HEK293 (cell line): ENCODE data around the gene EPO.
"Not testable (repeated sequence)": the region's sequence is repeated elsewhere in the genome, so short reads cannot be mapped to it uniquely, and the experiment has no call there.

Source experiments
- CTCF ChIA-PET: fragments of 350-600 bp; formaldehyde crosslinking; extraction: SDS; loops from one replicate; lab custom pipeline; 2021; ENCODE audit warnings: antibody characterized with exemption; lab: Yijun Ruan, JAX
- POLR2A ChIA-PET: fragments of 300-600 bp; formaldehyde crosslinking; extraction: SDS; loops from one replicate; lab custom pipeline; 2020; ENCODE audit warnings: antibody characterized with exemption, inconsistent platforms; lab: Yijun Ruan, JAX
- H3K27ac ChIP-seq: fragments of 200-500 bp; sonication (Bioruptor generic); 2 replicates; pipeline ENCODE4 v1.5.1; 2014; ENCODE audit warnings: low read depth, low read length, control low read depth, inconsistent platforms; ENCODE audit errors: extremely low read depth
- H3K36me3 ChIP-seq, 2 experiments: fragments of 200-500 bp in 1 of 2; sonication (Bioruptor generic) in 1 of 2; 1 replicate in 1 of 2; 2 replicates in 1 of 2; pipeline ENCODE4 v1.5.1; 2014 to 2017; ENCODE audit warnings: inconsistent platforms in 2 of 2, low read length in 2 of 2; ENCODE audit not compliant: control insufficient read depth in 2 of 2, insufficient read depth in 1 of 2
- H3K4me1 ChIP-seq: fragments of 200-500 bp; sonication (Bioruptor generic); 2 replicates; pipeline ENCODE4 v1.5.1; 2014; ENCODE audit warnings: mild to moderate bottlenecking, low read length, inconsistent platforms; ENCODE audit not compliant: control insufficient read depth, insufficient read depth
- H3K4me3 ChIP-seq: 2 replicates; pipeline ENCODE4 v1.5.1; 2011; ENCODE audit warnings: low read depth, mild to moderate bottlenecking, control low read depth, low read length, moderate library complexity
- H3K9me3 ChIP-seq: fragments of 200-500 bp; sonication (Bioruptor generic); 2 replicates; pipeline ENCODE4 v1.5.1; 2014; ENCODE audit warnings: low read depth, low read length, inconsistent platforms; ENCODE audit not compliant: control insufficient read depth, insufficient read depth
- ELK4 ChIP-seq: IDR thresholded peaks from 2 replicates; pipeline ENCODE4 v1.6.1; 2011; ENCODE audit warnings: mild to moderate bottlenecking, low read depth, low read length, borderline replicate concordance
- HOXA7 ChIP-seq: sonication (generic); formaldehyde crosslinking; IDR thresholded peaks from 2 replicates; pipeline ENCODE4 v1.8.1; 2022; ENCODE audit warnings: missing genetic modification reagents, borderline replicate concordance
- INSM2 ChIP-seq: fragments of 450-650 bp; formaldehyde crosslinking; IDR thresholded peaks from 2 replicates; pipeline ENCODE4 v1.5.1; 2016; ENCODE audit warnings: missing biosample characterization, missing genetic modification characterization
- MZF1 ChIP-seq: fragments of 450-650 bp; formaldehyde crosslinking; IDR thresholded peaks from 2 replicates; pipeline ENCODE4 v1.5.1; 2017; ENCODE audit warnings: missing biosample characterization, missing genetic modification characterization, borderline replicate concordance
- PATZ1 ChIP-seq: fragments of 450-650 bp; formaldehyde crosslinking; IDR thresholded peaks from 2 replicates; pipeline ENCODE4 v1.5.1; 2016; ENCODE audit warnings: missing biosample characterization, missing genetic modification characterization
- PRDM6 ChIP-seq: fragments of 450-650 bp; formaldehyde crosslinking; IDR thresholded peaks from 2 replicates; pipeline ENCODE4 v1.5.1; 2017; ENCODE audit warnings: missing biosample characterization, missing genetic modification characterization
- TSHZ1 ChIP-seq: fragments of 450-650 bp; formaldehyde crosslinking; IDR thresholded peaks from 2 replicates; pipeline ENCODE4 v1.5.1; 2016; ENCODE audit warnings: missing biosample characterization, missing genetic modification characterization, borderline replicate concordance
- ZNF121 ChIP-seq: fragments of 450-650 bp; formaldehyde crosslinking; IDR thresholded peaks from 2 replicates; pipeline ENCODE4 v1.5.1; 2016; ENCODE audit warnings: missing biosample characterization, missing genetic modification characterization
- ZNF16 ChIP-seq: fragments of 450-650 bp; formaldehyde crosslinking; IDR thresholded peaks from 2 replicates; pipeline ENCODE4 v1.5.1; 2016; ENCODE audit warnings: low read depth, missing biosample characterization, missing genetic modification characterization
- ZNF341 ChIP-seq: fragments of 450-650 bp; formaldehyde crosslinking; IDR thresholded peaks from 2 replicates; pipeline ENCODE4; 2016; ENCODE audit warnings: low read depth, missing biosample characterization, missing genetic modification characterization
- ZNF830 ChIP-seq: fragments of 450-650 bp; IDR thresholded peaks from 2 replicates; pipeline ENCODE4 v1.5.0; 2018; ENCODE audit warnings: missing biosample characterization, missing genetic modification characterization, low read depth, mild to moderate bottlenecking, moderate library complexity

The EPO gene

GRCh38 chr7:100723732-100724275 is 3.5 kb downstream of the EPO start (continued):
- TF ChIP-seq ZNF830 (tag by site-specific recombination): no peak
- no peak for TF ChIP-seq ELK4
- no peak for TF ChIP-seq ZNF341 (tag by site-specific recombination)
- no peak for TF ChIP-seq TSHZ1 (tag by site-specific recombination)
- TF ChIP-seq INSM2 (tag by site-specific recombination): no peak
- no peak for TF ChIP-seq PATZ1 (tag by site-specific recombination)
- no peak for TF ChIP-seq MZF1

- H3K4me1 ChIP-seq, H3K27ac ChIP-seq, H3K36me3 ChIP-seq, H3K9me3 ChIP-seq, H3K4me3 ChIP-seq: not testable (repeated sequence)
- ChIA-PET CTCF (interaction anchor here (0.6 to 10.1 kb wide), 13 partner anchors 8 to 567 kb away, joined by 3 to 100 read pairs (median 5); partner anchors contain the start of genes POP7, SLC12A9 and TRIP6), POLR2A (interaction anchor here (1.4 kb wide), 1 partner anchor 138 kb away, joined by 4 read pairs; the partner anchor contains the start of genes FBXO24 and LRCH4)
- peak; percentile 93 for TF ChIP-seq ZNF121
These were observed 4.1 kb downstream of the EPO start for GRCh38 chr7:100724364-100724763.

GRCh38 chr7:100726996-100727761 is 6.9 kb downstream of the EPO start:
- Histone ChIP-seq H3K9me3 (no peaks in the 10 kb centered on the region), H3K27ac (no peak overlapping the region), H3K4me1 (no peaks in the 10 kb centered on the region), H3K4me3 (no peak overlapping the region), H3K36me3 (no peaks in the 10 kb centered on the region)
- TF ChIP-seq HOXA7 (CRISPR knock-in tag) (no peak), ZNF16 (no peak), PRDM6 (tag by site-specific recombination) (no peak)
- CTCF ChIA-PET: interaction anchor here (0.6 to 10.1 kb wide), 6 partner anchors 11 to 180 kb away, joined by 3 to 100 read pairs (median 4); partner anchors contain the start of gene POP7
- POLR2A ChIA-PET: interaction anchor here (1.0 to 2.3 kb wide), 2 partner anchors 22 kb away, joined by 3 to 22 read pairs; partner anchors contain the start of gene POP7
